Skeletal muscle tissue (tissue), 4 donors: Measurements from ENCODE around the gene HOXC10. TPM values are rescaled to one million over a fixed set of nuclear protein-coding genes. Genes with fewer than 3 reads are reported as not detected.

Experiments used
- H3K27ac ChIP-seq: one replicate; pipeline ENCODE4 v1.7.0; 2013; ENCODE audit warnings: mild to moderate bottlenecking, low read depth, low read length, inconsistent platforms
- H3K27me3 ChIP-seq, 3 donors: one replicate each; pipeline ENCODE4 v1.7.0; 2013; ENCODE audit warnings: low read length in 3 of 3; ENCODE audit not compliant: control insufficient read depth in 3 of 3, insufficient read depth in 3 of 3
- H3K36me3 ChIP-seq, 3 donors: one replicate each; pipeline ENCODE4 v1.7.0; 2013; ENCODE audit warnings: low read length in 3 of 3; ENCODE audit not compliant: control insufficient read depth in 3 of 3, insufficient read depth in 3 of 3
- H3K4me1 ChIP-seq, 3 donors: one replicate each; pipeline ENCODE4 v1.7.0; 2013; ENCODE audit warnings: low read length in 3 of 3, mild to moderate bottlenecking in 3 of 3; ENCODE audit not compliant: control insufficient read depth in 3 of 3, insufficient read depth in 3 of 3
- H3K4me3 ChIP-seq, 3 donors: one replicate each; pipeline ENCODE4 v1.7.0; 2013; ENCODE audit warnings: low read length in 3 of 3
- H3K9ac ChIP-seq, 3 donors: one replicate each; pipeline ENCODE4 v1.7.0; 2013; ENCODE audit warnings: low read length in 3 of 3, mild to moderate bottlenecking in 3 of 3, moderate library complexity in 2 of 3, low read depth in 1 of 3
- H3K9me3 ChIP-seq, 3 donors: one replicate each; pipeline ENCODE4 v1.7.0; 2013; ENCODE audit warnings: low read length in 3 of 3; ENCODE audit not compliant: control insufficient read depth in 3 of 3
- total RNA-seq: library from RNA; depleted of rRNA; stranded (reverse); fragments of >200 nt; gene quantifications from one replicate; pipeline ENCODE4 v1.2.3, GENCODE V29; 2014
- donor health status: Osteomylitis.

HOXC10 gene
- total RNA-seq, 1 donor from 2014 or later: 3.7 TPM

- Histone ChIP-seq H3K27ac (peak overlapping the region; percentile 93), H3K4me1 (peaks cover 41 to 56% (median 41%) of the 10 kb centered on the region in 3 donors), H3K27me3 (peaks cover 0 to 2% (median 0%) of the 10 kb centered on the region in 3 donors), H3K9ac (peak overlapping the region in 2 of 3 donors; percentile 54 to 90), H3K36me3 (no peaks in the 10 kb centered on the region), H3K9me3 (no peaks in the 10 kb centered on the region), H3K4me3 (peak overlapping the region; percentile 55 to 85 (median 61))
Measured at GRCh38 chr12:54016051-54016450, 31.1 kb downstream of the HOXC10 start.

GRCh38 chr12:54016478-54016964 is 31.6 kb downstream of the HOXC10 start:
- Histone ChIP-seq H3K27ac (peak overlapping the region; percentile 99), H3K4me1 (peaks cover 45 to 58% (median 45%) of the 10 kb centered on the region in 3 donors), H3K4me3 (peak overlapping the region; percentile 79 to 85 (median 84)), H3K36me3 (no peaks in the 10 kb centered on the region), H3K27me3 (no peaks in the 10 kb centered on the region), H3K9me3 (no peaks in the 10 kb centered on the region), H3K9ac (peak overlapping the region; percentile 74 to 98 (median 90))

- Histone ChIP-seq H3K4me1 (peaks cover 51 to 65% (median 52%) of the 10 kb centered on the region in 3 donors), H3K27ac (peak overlapping the region; percentile 99), H3K27me3 (no peaks in the 10 kb centered on the region), H3K4me3 (peak overlapping the region; percentile 79 to 85 (median 84)), H3K9ac (peak overlapping the region; percentile 90 to 98 (median 94)), H3K9me3 (no peaks in the 10 kb centered on the region), H3K36me3 (no peaks in the 10 kb centered on the region)
Measured at GRCh38 chr12:54017027-54017788, 32.3 kb downstream of the HOXC10 start.

- no peaks in the 10 kb centered on the region for H3K36me3 ChIP-seq
- peak overlapping the region; percentile 90 to 98 (median 94) for H3K9ac ChIP-seq
- peaks cover 54 to 69% (median 54%) of the 10 kb centered on the region in 3 donors for H3K4me1 ChIP-seq
- H3K4me3 ChIP-seq: peak overlapping the region; percentile 79 to 85 (median 84)
- H3K9me3 ChIP-seq: no peaks in the 10 kb centered on the region
- no peaks in the 10 kb centered on the region for H3K27me3 ChIP-seq
- peak overlapping the region; percentile 99 for H3K27ac ChIP-seq
Measured at GRCh38 chr12:54017878-54018467, 33.0 kb downstream of the HOXC10 start.

- H3K4me3 ChIP-seq: peak overlapping the region; percentile 79 to 84 (median 81)
- no peaks in the 10 kb centered on the region for H3K36me3 ChIP-seq
- no peaks in the 10 kb centered on the region for H3K27me3 ChIP-seq
- peak overlapping the region; percentile 99 for H3K27ac ChIP-seq
- peak overlapping the region; percentile 90 to 98 (median 94) for H3K9ac ChIP-seq
- H3K4me1 ChIP-seq: peaks cover 54 to 69% (median 54%) of the 10 kb centered on the region in 3 donors
- no peaks in the 10 kb centered on the region for H3K9me3 ChIP-seq
Measured at GRCh38 chr12:54018468-54018984, 33.6 kb downstream of the HOXC10 start.

GRCh38 chr12:54019091-54019811 is 34.3 kb downstream of the HOXC10 start:
- peak overlapping the region; percentile 80 to 84 (median 81) for H3K4me3 ChIP-seq
- H3K27ac ChIP-seq: peak overlapping the region; percentile 99

GRCh38 chr12:54019924-54020590 is 35.1 kb downstream of the HOXC10 start:
- Histone ChIP-seq H3K9me3 (no peaks in the 10 kb centered on the region), H3K27me3 (no peaks in the 10 kb centered on the region), H3K9ac (peak overlapping the region; percentile 95 to 99 (median 98)), H3K4me3 (peak overlapping the region; percentile 80 to 84 (median 81)), H3K4me1 (peaks cover 57 to 70% (median 60%) of the 10 kb centered on the region in 3 donors), H3K36me3 (no peaks in the 10 kb centered on the region), H3K27ac (peak overlapping the region; percentile 99)

More at GRCh38 chr12:54019091-54019811, 34.3 kb downstream of the HOXC10 start:
- Histone ChIP-seq H3K36me3 (no peaks in the 10 kb centered on the region), H3K27me3 (no peaks in the 10 kb centered on the region), H3K9me3 (no peaks in the 10 kb centered on the region), H3K4me1 (peaks cover 55 to 69% (median 56%) of the 10 kb centered on the region in 3 donors), H3K9ac (peak overlapping the region; percentile 95 to 99 (median 98))

GRCh38 chr12:54020591-54021405 is 35.9 kb downstream of the HOXC10 start:
- Histone ChIP-seq H3K9me3 (no peaks in the 10 kb centered on the region), H3K36me3 (no peaks in the 10 kb centered on the region), H3K4me3 (peak overlapping the region; percentile 80 to 84 (median 81)), H3K9ac (peak overlapping the region; percentile 95 to 99 (median 98)), H3K4me1 (peaks cover 49 to 71% (median 65%) of the 10 kb centered on the region in 3 donors), H3K27ac (peak overlapping the region; percentile 99), H3K27me3 (no peaks in the 10 kb centered on the region)
